B cell (primary cell): ENCODE data around the gene PLEKHA3. TPM values are rescaled to one million over a fixed set of nuclear protein-coding genes. Genes with fewer than 3 reads are reported as not detected.

ENCODE experiments used
- ATAC-seq: fragments of 200-7000 bp; cut with Tn5 transposase; one replicate; pipeline ENCODE4 v1.10.0; 2021; ENCODE audit warnings: low read depth, mild to moderate bottlenecking, moderate number of reproducible peaks, moderate library complexity
- CTCF ChIA-PET: fragments of 350-600 bp; sonication (Branson Sonifier 250); formaldehyde crosslinking; loops from one replicate; lab custom pipeline; 2021; ENCODE audit warnings: antibody characterized with exemption, inconsistent platforms; lab: Charles Lee
- POLR2A ChIA-PET: fragments of 350-600 bp; sonication (Branson Sonifier 250); formaldehyde crosslinking; loops from one replicate; lab custom pipeline; 2021; ENCODE audit warnings: antibody characterized with exemption; lab: Charles Lee
- DNase-seq: peaks from one replicate; pipeline ENCODE4 v3.0.0; 2013
- H2AFZ ChIP-seq: 2 replicates; pipeline ENCODE4 v1.6.1; 2012; ENCODE audit warnings: mild to moderate bottlenecking, low read depth, low read length; ENCODE audit not compliant: insufficient read depth, poor library complexity, severe bottlenecking
- H3K27ac ChIP-seq, 2 donors: 1 replicate in 1 of 2; 2 replicates in 1 of 2; pipeline ENCODE4 v1.5.1; 2012 to 2013; ENCODE audit warnings: low read length in 2 of 2, mild to moderate bottlenecking in 2 of 2, moderate library complexity in 1 of 2
- H3K27me3 ChIP-seq, 4 experiments: fragments of 200-600 bp in 1 of 4; sonication (generic) in 1 of 4; replicated peaks in 1 of 4; 1 replicate in 2 of 4; 2 replicates in 2 of 4; pipeline versions ENCODE4 v1.6.1 to v1.7.0; 2013 to 2016; ENCODE audit warnings: low read length in 3 of 4, mild to moderate bottlenecking in 2 of 4, mixed read lengths in 1 of 4, moderate library complexity in 1 of 4; ENCODE audit not compliant: insufficient read depth in 4 of 4, control insufficient read depth in 3 of 4; ENCODE audit errors: control extremely low read depth in 1 of 4
- H3K36me3 ChIP-seq, 2 experiments: replicated peaks in 1 of 2; 1 replicate in 1 of 2; 2 replicates in 1 of 2; pipeline versions ENCODE4 v1.6.1 to v1.7.1; 2013; ENCODE audit warnings: low read length in 1 of 2; ENCODE audit not compliant: insufficient read depth in 2 of 2, control insufficient read depth in 1 of 2; ENCODE audit errors: control extremely low read depth in 1 of 2, extremely low read depth in 1 of 2
- H3K4me1 ChIP-seq, 2 donors: fragments of 200-600 bp in 1 of 2; sonication (generic) in 1 of 2; 1 replicate in 1 of 2; 2 replicates in 1 of 2; pipeline versions ENCODE4 v1.5.1 to v1.6.1; 2013 to 2017; ENCODE audit warnings: low read length in 2 of 2; ENCODE audit not compliant: control insufficient read depth in 2 of 2, insufficient read depth in 2 of 2
- H3K4me2 ChIP-seq: replicated peaks from 2 replicates; pipeline ENCODE3; 2012; ENCODE audit warnings: mild to moderate bottlenecking, low read depth, low read length; ENCODE audit not compliant: poor library complexity, severe bottlenecking
- H3K4me3 ChIP-seq, 5 experiments: fragments of 200-600 bp in 1 of 5; sonication (generic) in 1 of 5; 1 replicate in 3 of 5; 2 replicates in 2 of 5; pipeline versions ENCODE4 v1.5.1 to v1.7.0; 2011 to 2016; ENCODE audit warnings: low read length in 4 of 5, mild to moderate bottlenecking in 4 of 5, low read depth in 2 of 5, control low read depth in 1 of 5, moderate library complexity in 1 of 5; ENCODE audit not compliant: insufficient read depth in 1 of 5; ENCODE audit errors: control extremely low read depth in 1 of 5, extremely low read depth in 1 of 5
- H3K79me2 ChIP-seq: fragments of 200-600 bp; sonication (generic); one replicate; pipeline ENCODE4 v1.6.0; 2016; ENCODE audit warnings: low read length; ENCODE audit not compliant: control insufficient read depth, insufficient read depth
- H3K9ac ChIP-seq: fragments of 200-600 bp; sonication (generic); 2 replicates; pipeline ENCODE4 v1.6.1; 2017; ENCODE audit warnings: mild to moderate bottlenecking, low read length, moderate library complexity
- H3K9me3 ChIP-seq, 3 donors: one replicate each; pipeline versions ENCODE4 v1.6.1 to v1.7.1; 2013; ENCODE audit warnings: low read length in 2 of 3; ENCODE audit not compliant: control insufficient read depth in 2 of 3, insufficient read depth in 1 of 3; ENCODE audit errors: control extremely low read depth in 1 of 3
- H4K20me1 ChIP-seq: 2 replicates; pipeline ENCODE4 v1.6.0; 2012; ENCODE audit warnings: mild to moderate bottlenecking, low read length; ENCODE audit not compliant: insufficient read depth, control insufficient read depth, poor library complexity, severe bottlenecking
- H3K27ac Mint-ChIP-seq: one replicate; pipeline ENCODE4 v1.8.0; 2021; ENCODE audit warnings: mixed read lengths
- H3K27me3 Mint-ChIP-seq: one replicate; pipeline ENCODE4 v1.8.0; 2021; ENCODE audit warnings: mixed read lengths
- H3K4me1 Mint-ChIP-seq: one replicate; pipeline ENCODE4 v1.8.0; 2021; ENCODE audit warnings: mixed read lengths
- H3K4me3 Mint-ChIP-seq: one replicate; pipeline ENCODE4 v1.8.0; 2021; ENCODE audit warnings: mixed read lengths
- H3K9me3 Mint-ChIP-seq: one replicate; pipeline ENCODE4 v1.8.0; 2022; ENCODE audit warnings: mixed read lengths; ENCODE audit not compliant: insufficient read depth
- EZH2 ChIP-seq: IDR thresholded peaks from 2 replicates; pipeline ENCODE4 v1.6.1; 2012; ENCODE audit warnings: borderline replicate concordance, low read depth, mild to moderate bottlenecking, moderate library complexity, low read length; ENCODE audit not compliant: insufficient read depth, poor library complexity, severe bottlenecking
- WGBS: methylation state at CpG from one replicate; pipeline ENCODE4 v1.1.5; 2013; ENCODE audit warnings: missing lambda C conversion rate; ENCODE audit not compliant: insufficient coverage; 5-methylcytosine and 5-hydroxymethylcytosine counted together
- intact Hi-C: fragments of 100-400 bp; cut with micrococcal nuclease; formaldehyde crosslinking; loops from one replicate; pipeline ENCODE4 v1.10.0; 2022
- polyA plus RNA-seq: library from polyadenylated mRNA; depleted of rRNA; stranded (reverse); fragments of >200 nt; gene quantifications from 2 replicates; pipeline ENCODE4 v1.2.3, GENCODE V29; 2012
- total RNA-seq, 2 donors: library from RNA; stranded (reverse); fragments of 120-200 nt in 1 of 2; gene quantifications; 1 replicate in 1 of 2; 2 replicates in 1 of 2; pipeline versions ENCODE4 v1.2.3 to v1.2.4, GENCODE V29; 2013 to 2022
- TF ChIP-seq, protein P1 (sequence below): fragments of 200-600 bp; IDR thresholded peaks from one replicate; pipeline ENCODE4 v1.8.0; 2022; ENCODE audit warnings: antibody characterized with exemption, mild to moderate bottlenecking

PLEKHA3 gene
- total and polyA plus RNA-seq, 2 donors (not counting 1 experiment from before 2014, with no cell fraction given): 4.8 to 29.3 TPM

DNA sequence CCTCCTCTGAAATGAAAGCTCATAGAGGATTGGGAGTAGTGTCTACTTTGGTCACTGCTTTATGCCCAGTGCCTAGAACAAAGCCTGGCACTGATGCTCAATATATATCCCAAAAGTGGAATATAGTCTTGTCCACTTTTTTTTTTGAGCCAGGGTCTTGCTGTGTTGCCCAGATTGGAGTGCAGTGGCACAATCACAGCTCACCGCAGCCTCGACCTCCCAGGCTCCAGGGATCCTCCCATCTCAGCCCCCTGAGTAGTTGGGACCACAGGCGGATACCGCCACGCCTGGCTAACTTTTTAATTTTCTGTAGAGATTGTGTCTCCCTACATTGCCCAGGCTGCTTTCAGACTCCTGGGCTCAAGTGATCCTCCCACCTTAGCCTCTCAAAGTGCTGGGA is 5.7 kb upstream of the PLEKHA3 start:
- Mint-ChIP-seq H3K4me1 (peaks cover 17% of the 10 kb centered on the region), H3K27ac (no peak overlapping the region), H3K4me3 (no peak overlapping the region), H3K9me3 (no peaks in the 10 kb centered on the region), H3K27me3 (no peaks in the 10 kb centered on the region)
- ChIA-PET CTCF (no interaction called here), POLR2A (interaction anchor here (1.2 kb wide), 1 partner anchor 23 kb away, joined by 3 read pairs; the partner anchor contains the start of genes PJVK and PRKRA)
- intact Hi-C loops: no loop called here
- Histone ChIP-seq H3K79me2 (no peaks in the 10 kb centered on the region), H2AFZ (no peak overlapping the region), H3K9me3 (no peaks in the 10 kb centered on the region), H4K20me1 (no peaks in the 10 kb centered on the region), H3K27me3 (no peaks in the 10 kb centered on the region), H3K4me3 (no peak overlapping the region), H3K4me1 (peaks cover 8 to 9% of the 10 kb centered on the region in 2 donors), H3K36me3 (no peaks in the 10 kb centered on the region), H3K27ac (no peak overlapping the region), H3K4me2 (no peak overlapping the region), H3K9ac (no peak overlapping the region)
- TF ChIP-seq, protein P1, sequence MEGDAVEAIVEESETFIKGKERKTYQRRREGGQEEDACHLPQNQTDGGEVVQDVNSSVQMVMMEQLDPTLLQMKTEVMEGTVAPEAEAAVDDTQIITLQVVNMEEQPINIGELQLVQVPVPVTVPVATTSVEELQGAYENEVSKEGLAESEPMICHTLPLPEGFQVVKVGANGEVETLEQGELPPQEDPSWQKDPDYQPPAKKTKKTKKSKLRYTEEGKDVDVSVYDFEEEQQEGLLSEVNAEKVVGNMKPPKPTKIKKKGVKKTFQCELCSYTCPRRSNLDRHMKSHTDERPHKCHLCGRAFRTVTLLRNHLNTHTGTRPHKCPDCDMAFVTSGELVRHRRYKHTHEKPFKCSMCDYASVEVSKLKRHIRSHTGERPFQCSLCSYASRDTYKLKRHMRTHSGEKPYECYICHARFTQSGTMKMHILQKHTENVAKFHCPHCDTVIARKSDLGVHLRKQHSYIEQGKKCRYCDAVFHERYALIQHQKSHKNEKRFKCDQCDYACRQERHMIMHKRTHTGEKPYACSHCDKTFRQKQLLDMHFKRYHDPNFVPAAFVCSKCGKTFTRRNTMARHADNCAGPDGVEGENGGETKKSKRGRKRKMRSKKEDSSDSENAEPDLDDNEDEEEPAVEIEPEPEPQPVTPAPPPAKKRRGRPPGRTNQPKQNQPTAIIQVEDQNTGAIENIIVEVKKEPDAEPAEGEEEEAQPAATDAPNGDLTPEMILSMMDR: no peak
- TF ChIP-seq EZH2: no peak
- 86% methylated on average over 2 of the region's 5 CpGs for WGBS
- ATAC-seq (no peak), DNase-seq (no peak)

DNA sequence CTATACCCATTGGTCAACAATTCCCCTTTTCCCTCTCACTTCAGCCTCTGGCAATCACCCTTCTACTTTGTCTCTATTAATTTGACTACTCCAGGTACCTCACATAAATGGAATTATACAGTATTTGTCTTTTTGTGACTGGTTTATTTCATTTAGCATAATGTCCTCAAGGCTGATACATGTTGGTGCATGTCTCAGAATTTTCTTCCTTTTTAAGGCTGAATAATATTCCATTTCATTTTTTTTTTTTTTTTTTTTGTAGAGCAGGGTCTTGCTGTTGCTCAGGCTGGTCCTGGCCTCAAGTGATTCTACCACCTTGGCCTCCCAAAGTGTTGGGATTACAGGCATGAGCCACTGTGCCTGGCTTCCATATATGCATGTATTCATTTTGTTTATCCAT is 3.8 kb upstream of the PLEKHA3 start:
- ChIA-PET POLR2A (no interaction called here), CTCF (no interaction called here)
- no peak overlapping the region for H3K4me3 Mint-ChIP-seq
- Histone ChIP-seq H3K4me3 (no peak overlapping the region), H3K27ac (no peak overlapping the region), H3K4me2 (no peak overlapping the region), H3K36me3 (no peaks in the 10 kb centered on the region), H3K27me3 (no peaks in the 10 kb centered on the region), H4K20me1 (peaks cover 5% of the 10 kb centered on the region), H2AFZ (no peak overlapping the region), H3K9me3 (no peaks in the 10 kb centered on the region), H3K79me2 (peaks cover 9% of the 10 kb centered on the region), H3K4me1 (peaks cover 19 to 22% of the 10 kb centered on the region in 2 donors), H3K9ac (no peak overlapping the region)
- no peaks in the 10 kb centered on the region for H3K27me3 Mint-ChIP-seq
- intact Hi-C loops: no loop called here
- H3K9me3 Mint-ChIP-seq: no peaks in the 10 kb centered on the region
- peaks cover 25% of the 10 kb centered on the region for H3K4me1 Mint-ChIP-seq
- no peak for DNase-seq
- no peak for ATAC-seq
- TF ChIP-seq, protein P1: no peak
- no peak for TF ChIP-seq EZH2
- H3K27ac Mint-ChIP-seq: no peak overlapping the region
